ENCODE data around the gene GNA14.

Gene GNA14

DNA sequence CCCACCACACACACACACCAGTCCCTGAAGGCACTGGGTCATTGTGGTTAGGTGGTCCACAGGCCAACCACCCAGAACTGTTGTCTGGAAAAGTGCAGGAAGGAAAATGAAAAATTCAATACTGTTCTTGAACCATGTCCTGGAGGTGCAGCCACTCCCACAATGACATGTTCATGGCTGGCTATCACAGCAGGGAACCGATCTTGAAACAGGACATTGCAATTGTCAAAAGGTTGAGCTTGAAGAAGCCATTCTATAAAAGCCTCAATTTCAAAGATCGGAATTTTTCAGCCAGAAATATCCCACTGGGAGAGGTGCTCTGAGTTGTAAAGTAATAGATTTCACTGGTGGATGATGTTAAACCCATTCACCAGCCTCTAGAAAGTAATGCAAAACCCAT, 218.2 kb downstream of the GNA14 start:
- TF ChIP-seq ZNF280C (tag by site-specific recombination; IDR thresholded peaks at IDR 0.05), result no peak
- TF ChIP-seq, protein P1, sequence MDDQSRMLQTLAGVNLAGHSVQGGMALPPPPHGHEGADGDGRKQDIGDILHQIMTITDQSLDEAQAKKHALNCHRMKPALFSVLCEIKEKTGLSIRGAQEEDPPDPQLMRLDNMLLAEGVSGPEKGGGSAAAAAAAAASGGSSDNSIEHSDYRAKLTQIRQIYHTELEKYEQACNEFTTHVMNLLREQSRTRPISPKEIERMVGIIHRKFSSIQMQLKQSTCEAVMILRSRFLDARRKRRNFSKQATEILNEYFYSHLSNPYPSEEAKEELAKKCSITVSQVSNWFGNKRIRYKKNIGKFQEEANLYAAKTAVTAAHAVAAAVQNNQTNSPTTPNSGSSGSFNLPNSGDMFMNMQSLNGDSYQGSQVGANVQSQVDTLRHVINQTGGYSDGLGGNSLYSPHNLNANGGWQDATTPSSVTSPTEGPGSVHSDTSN (CRISPR knock-in tag; IDR thresholded peaks at IDR 0.05), result no peak
- no peak for TF ChIP-seq ZNF112 (tag by site-specific recombination; IDR thresholded peaks at IDR 0.05)
- no peak for TF ChIP-seq ZBTB1 (tag by site-specific recombination; IDR thresholded peaks at IDR 0.05)
- no peak for TF ChIP-seq ZNF555 (tag by site-specific recombination; conservative IDR thresholded peaks at IDR 0.05)
- no peak for TF ChIP-seq KLF10 (tag by site-specific recombination; IDR thresholded peaks at IDR 0.05)
- no peak for TF ChIP-seq ZNF830 (tag by site-specific recombination; IDR thresholded peaks at IDR 0.05; ENCODE audit: low read depth)
- TF ChIP-seq, protein P2, sequence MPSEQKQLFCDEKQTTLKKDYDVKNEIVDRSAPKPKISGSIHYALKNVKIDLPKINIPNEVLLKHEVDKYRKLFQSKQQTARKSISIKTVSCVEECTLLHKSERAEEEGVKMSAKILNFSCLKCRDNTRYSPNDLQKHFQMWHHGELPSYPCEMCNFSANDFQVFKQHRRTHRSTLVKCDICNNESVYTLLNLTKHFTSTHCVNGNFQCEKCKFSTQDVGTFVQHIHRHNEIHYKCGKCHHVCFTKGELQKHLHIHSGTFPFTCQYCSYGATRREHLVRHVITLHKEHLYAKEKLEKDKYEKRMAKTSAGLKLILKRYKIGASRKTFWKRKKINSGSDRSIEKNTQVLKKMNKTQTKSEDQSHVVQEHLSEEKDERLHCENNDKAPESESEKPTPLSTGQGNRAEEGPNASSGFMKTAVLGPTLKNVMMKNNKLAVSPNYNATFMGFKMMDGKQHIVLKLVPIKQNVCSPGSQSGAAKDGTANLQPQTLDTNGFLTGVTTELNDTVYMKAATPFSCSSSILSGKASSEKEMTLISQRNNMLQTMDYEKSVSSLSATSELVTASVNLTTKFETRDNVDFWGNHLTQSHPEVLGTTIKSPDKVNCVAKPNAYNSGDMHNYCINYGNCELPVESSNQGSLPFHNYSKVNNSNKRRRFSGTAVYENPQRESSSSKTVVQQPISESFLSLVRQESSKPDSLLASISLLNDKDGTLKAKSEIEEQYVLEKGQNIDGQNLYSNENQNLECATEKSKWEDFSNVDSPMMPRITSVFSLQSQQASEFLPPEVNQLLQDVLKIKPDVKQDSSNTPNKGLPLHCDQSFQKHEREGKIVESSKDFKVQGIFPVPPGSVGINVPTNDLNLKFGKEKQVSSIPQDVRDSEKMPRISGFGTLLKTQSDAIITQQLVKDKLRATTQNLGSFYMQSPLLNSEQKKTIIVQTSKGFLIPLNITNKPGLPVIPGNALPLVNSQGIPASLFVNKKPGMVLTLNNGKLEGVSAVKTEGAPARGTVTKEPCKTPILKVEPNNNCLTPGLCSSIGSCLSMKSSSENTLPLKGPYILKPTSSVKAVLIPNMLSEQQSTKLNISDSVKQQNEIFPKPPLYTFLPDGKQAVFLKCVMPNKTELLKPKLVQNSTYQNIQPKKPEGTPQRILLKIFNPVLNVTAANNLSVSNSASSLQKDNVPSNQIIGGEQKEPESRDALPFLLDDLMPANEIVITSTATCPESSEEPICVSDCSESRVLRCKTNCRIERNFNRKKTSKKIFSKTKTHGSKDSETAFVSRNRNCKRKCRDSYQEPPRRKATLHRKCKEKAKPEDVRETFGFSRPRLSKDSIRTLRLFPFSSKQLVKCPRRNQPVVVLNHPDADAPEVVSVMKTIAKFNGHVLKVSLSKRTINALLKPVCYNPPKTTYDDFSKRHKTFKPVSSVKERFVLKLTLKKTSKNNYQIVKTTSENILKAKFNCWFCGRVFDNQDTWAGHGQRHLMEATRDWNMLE (tag by site-specific recombination; conservative IDR thresholded peaks at IDR 0.05; ENCODE audit: low read depth), result no peak
- no peak for TF ChIP-seq ZNF302 (tag by site-specific recombination; IDR thresholded peaks at IDR 0.05; ENCODE audit: low read depth)
- no peak for TF ChIP-seq ZNF76 (tag by site-specific recombination; IDR thresholded peaks at IDR 0.05; ENCODE audit: borderline replicate concordance, low read depth)
- no peak for TF ChIP-seq ZNF239 (tag by site-specific recombination; IDR thresholded peaks at IDR 0.05)
- TF ChIP-seq ZNF580 (tag by site-specific recombination; IDR thresholded peaks at IDR 0.05), result no peak
- TF ChIP-seq ZBTB17 (tag by site-specific recombination; IDR thresholded peaks at IDR 0.05), result no peak
- no peak for TF ChIP-seq ZXDB (tag by site-specific recombination; IDR thresholded peaks at IDR 0.05)
- TF ChIP-seq ZNF174 (tag by site-specific recombination; IDR thresholded peaks at IDR 0.05), result no peak
- TF ChIP-seq ZNF558 (tag by site-specific recombination; IDR thresholded peaks at IDR 0.05), result no peak
- no peak overlapping the region for H3K27ac ChIP-seq (ENCODE audit: extremely low read depth, low read depth, low read length)
- no peak overlapping the region for H3K4me3 ChIP-seq (ENCODE audit: low read depth, low read length)
- POLR2A ChIA-PET, result no interaction called here
- H3K36me3 ChIP-seq (ENCODE audit: control insufficient read depth in 2 of 2, insufficient read depth in 1 of 2, low read length in 2 of 2), result no peaks in the 10 kb centered on the region
- CTCF ChIA-PET, result interaction anchor here (1.9 kb wide), 1 partner anchor 27 kb away, joined by 13 read pairs; no protein-coding TSS in a partner anchor
- no peaks in the 10 kb centered on the region for H3K9me3 ChIP-seq (ENCODE audit: control insufficient read depth, insufficient read depth, low read depth, low read length)
- no peaks in the 10 kb centered on the region for H3K4me1 ChIP-seq (ENCODE audit: control insufficient read depth, insufficient read depth, low read length)

- Histone ChIP-seq H3K36me3 (ENCODE audit: control insufficient read depth in 2 of 2, insufficient read depth in 1 of 2, low read length in 2 of 2) (no peaks in the 10 kb centered on the region), H3K4me3 (ENCODE audit: low read depth, low read length) (no peak overlapping the region), H3K4me1 (ENCODE audit: control insufficient read depth, insufficient read depth, low read length) (no peaks in the 10 kb centered on the region), H3K9me3 (ENCODE audit: control insufficient read depth, insufficient read depth, low read depth, low read length) (no peaks in the 10 kb centered on the region), H3K27ac (ENCODE audit: extremely low read depth, low read depth, low read length) (no peak overlapping the region)
- ChIA-PET POLR2A (no interaction called here), CTCF (interaction anchor here (0.6 to 1.2 kb wide), 2 partner anchors 30 to 704 kb away, joined by 3 read pairs; no protein-coding TSS in a partner anchor)
- no peak for TF ChIP-seq ZNF660 (tag by site-specific recombination; IDR thresholded peaks at IDR 0.05)
- TF ChIP-seq ZNF513 (tag by site-specific recombination; IDR thresholded peaks at IDR 0.05), result no peak
- no peak for TF ChIP-seq ZNF433 (tag by site-specific recombination; IDR thresholded peaks at IDR 0.05; ENCODE audit: low read depth)
- TF ChIP-seq, protein P3, sequence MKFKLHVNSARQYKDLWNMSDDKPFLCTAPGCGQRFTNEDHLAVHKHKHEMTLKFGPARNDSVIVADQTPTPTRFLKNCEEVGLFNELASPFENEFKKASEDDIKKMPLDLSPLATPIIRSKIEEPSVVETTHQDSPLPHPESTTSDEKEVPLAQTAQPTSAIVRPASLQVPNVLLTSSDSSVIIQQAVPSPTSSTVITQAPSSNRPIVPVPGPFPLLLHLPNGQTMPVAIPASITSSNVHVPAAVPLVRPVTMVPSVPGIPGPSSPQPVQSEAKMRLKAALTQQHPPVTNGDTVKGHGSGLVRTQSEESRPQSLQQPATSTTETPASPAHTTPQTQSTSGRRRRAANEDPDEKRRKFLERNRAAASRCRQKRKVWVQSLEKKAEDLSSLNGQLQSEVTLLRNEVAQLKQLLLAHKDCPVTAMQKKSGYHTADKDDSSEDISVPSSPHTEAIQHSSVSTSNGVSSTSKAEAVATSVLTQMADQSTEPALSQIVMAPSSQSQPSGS (tag by site-specific recombination; IDR thresholded peaks at IDR 0.05; ENCODE audit: low read depth), result no peak
- no peak for TF ChIP-seq ZNF302 (tag by site-specific recombination; IDR thresholded peaks at IDR 0.05; ENCODE audit: low read depth)
- no peak for TF ChIP-seq ZNF404 (tag by site-specific recombination; IDR thresholded peaks at IDR 0.05)
- no peak for TF ChIP-seq ZXDB (tag by site-specific recombination; IDR thresholded peaks at IDR 0.05)
- no peak for TF ChIP-seq ZNF610 (tag by site-specific recombination; IDR thresholded peaks at IDR 0.05; ENCODE audit: borderline replicate concordance)
- TF ChIP-seq ZNF677 (tag by site-specific recombination; IDR thresholded peaks at IDR 0.05), result no peak
Measured at GRCh38 chr9:77427256-77427927, 220.7 kb downstream of the GNA14 start.
